HUDEP-2 (cell line): Measurements from ENCODE around the gene PPP1R9A.

ENCODE experiments used
- DNase-seq, 76 experiments: peaks; one replicate each; lab custom pipeline; 2025; ENCODE audit not compliant: unreplicated experiment in 76 of 76; lab: John Stamatoyannopoulos, UW

PPP1R9A gene

GRCh38 chr7:95246831-95247370, 339.5 kb downstream of the PPP1R9A start:
- peak in 26 of 76 experiments; percentile 0 to 48 (median 19) for DNase-seq

GRCh38 chr7:95250571-95250970, 343.2 kb downstream of the PPP1R9A start:
- no peak for DNase-seq

GRCh38 chr7:95251966-95252365, 344.6 kb downstream of the PPP1R9A start:
- DNase-seq = no peak

- DNase-seq = no peak
Measured at GRCh38 chr7:95253986-95254385, 346.6 kb downstream of the PPP1R9A start.

GRCh38 chr7:95255691-95256090, 348.3 kb downstream of the PPP1R9A start:
- no peak for DNase-seq

GRCh38 chr7:95261895-95262415, 354.6 kb downstream of the PPP1R9A start:
- DNase-seq = no peak

- DNase-seq = no peak
Measured at GRCh38 chr7:95262875-95263274, 355.5 kb downstream of the PPP1R9A start.

- DNase-seq = no peak
Measured at GRCh38 chr7:95263785-95264362, 356.5 kb downstream of the PPP1R9A start.

- DNase-seq = no peak
Measured at GRCh38 chr7:95264363-95264891, 357.0 kb downstream of the PPP1R9A start.

- no peak for DNase-seq
Measured at GRCh38 chr7:95265634-95266033, 358.2 kb downstream of the PPP1R9A start.

- DNase-seq = no peak
Measured at GRCh38 chr7:95267754-95268153, 360.4 kb downstream of the PPP1R9A start.

GRCh38 chr7:95269640-95270039, 362.2 kb downstream of the PPP1R9A start:
- DNase-seq = no peak

GRCh38 chr7:95276114-95276513, 368.7 kb downstream of the PPP1R9A start:
- no peak for DNase-seq

GRCh38 chr7:95279417-95279816, 372.0 kb downstream of the PPP1R9A start:
- no peak for DNase-seq

- no peak for DNase-seq
Measured at GRCh38 chr7:95286096-95286495, 378.7 kb downstream of the PPP1R9A start.

GRCh38 chr7:95290166-95290830, 382.9 kb downstream of the PPP1R9A start:
- no peak for DNase-seq

- DNase-seq = no peak
Measured at GRCh38 chr7:95295397-95295796, 388.0 kb downstream of the PPP1R9A start.

- no peak for DNase-seq
Measured at GRCh38 chr7:95296456-95296855, 389.1 kb downstream of the PPP1R9A start.

GRCh38 chr7:95297041-95297440, 389.6 kb downstream of the PPP1R9A start:
- no peak for DNase-seq

GRCh38 chr7:95298091-95298490, 390.7 kb downstream of the PPP1R9A start:
- no peak for DNase-seq

GRCh38 chr7:95303013-95303905, 395.9 kb downstream of the PPP1R9A start:
- no peak for DNase-seq
